Adrenal gland (tissue), 5 donors: Measurements from ENCODE around the gene SOCS2.

Experiments
- CTCF ChIP-seq, 6 experiments: fragments of 450-650 bp in 4 of 6; fragments of 200-600 bp in 2 of 6; sonication (generic) in 1 of 6; IDR thresholded peaks; 1 replicate in 5 of 6; 2 replicates in 1 of 6; pipeline versions ENCODE4 v1.5.1 to v1.8.0; 2016 to 2021; ENCODE audit warnings: antibody characterized with exemption in 6 of 6, mild to moderate bottlenecking in 2 of 6, moderate library complexity in 1 of 6
- POLR2A ChIP-seq, 2 donors: fragments of 450-650 bp; IDR thresholded peaks; one replicate each; pipeline ENCODE4 v1.6.1; 2017; ENCODE audit warnings: antibody characterized with exemption in 2 of 2, mild to moderate bottlenecking in 2 of 2, moderate library complexity in 1 of 2
- donor health status: DM: no; HTN: no; CAD: no.

DNA sequence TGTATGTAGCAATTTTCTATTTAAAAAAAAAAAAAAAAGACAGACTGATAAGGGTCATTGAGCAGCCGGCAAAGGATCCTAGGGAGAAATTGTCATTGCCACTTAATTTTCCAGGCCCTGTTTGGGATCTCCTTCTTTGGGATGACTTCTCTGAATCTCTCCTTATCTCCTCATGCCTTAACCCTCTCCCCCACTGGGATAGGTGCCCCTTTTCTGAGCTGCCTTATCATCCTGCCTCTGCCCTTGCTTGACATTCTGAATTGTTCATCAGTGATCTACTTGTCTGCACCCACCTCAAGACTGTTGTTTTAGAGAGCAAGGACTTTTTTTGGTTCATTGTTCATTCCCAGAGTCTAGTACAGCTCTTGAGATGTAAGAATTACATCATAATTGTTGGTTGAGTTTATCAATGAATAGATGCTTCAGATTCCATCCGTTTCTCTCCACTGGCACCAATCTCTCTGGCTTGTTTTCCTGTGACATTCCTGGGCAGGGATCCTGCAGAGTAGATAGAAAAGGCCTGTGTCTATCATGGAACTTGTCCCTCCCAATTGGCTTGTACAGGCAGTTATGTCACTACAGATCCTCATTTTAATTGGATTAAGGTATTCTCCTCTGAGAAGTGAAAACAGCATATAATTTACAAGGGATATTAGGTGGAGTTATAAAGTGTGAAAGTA, 42.6 kb downstream of the SOCS2 start:
- no peak for TF ChIP-seq CTCF (IDR thresholded peaks at IDR 0.05)
- no peak for TF ChIP-seq POLR2A (IDR thresholded peaks at IDR 0.05)
